Heart right ventricle (tissue), 16 donors: ENCODE data around the gene MAN2A1. TPM values are rescaled to one million over a fixed set of nuclear protein-coding genes. Genes with fewer than 3 reads are reported as not detected.
A peak's percentile ranks its signal among the peaks of the same experiment; 100 is the strongest.

Experiments used
- ATAC-seq, 8 donors: fragments of 200-7000 bp; cut with Tn5 transposase; one replicate each; pipeline ENCODE4 v1.9.1; 2020; ENCODE audit warnings: mild to moderate bottlenecking in 8 of 8, moderate library complexity in 8 of 8, moderate number of reproducible peaks in 1 of 8
- DNase-seq, 2 donors: peaks; one replicate each; pipeline ENCODE4 v3.0.0-alpha.2; 2020
- H3K27ac ChIP-seq, 10 donors: fragments of 200-600 bp; sonication (generic) in 2 of 10; one replicate each; pipeline versions ENCODE4 v1.5.0 to v1.8.0; 2020 to 2022; ENCODE audit warnings: mild to moderate bottlenecking in 3 of 10
- H3K27me3 ChIP-seq, 7 donors: fragments of 200-600 bp; one replicate each; pipeline ENCODE4 v1.8.0; 2021 to 2022; ENCODE audit warnings: mild to moderate bottlenecking in 2 of 7
- H3K36me3 ChIP-seq, 9 donors: fragments of 200-600 bp; sonication (generic) in 1 of 9; one replicate each; pipeline versions ENCODE4 v1.5.0 to v1.8.0; 2020 to 2022; ENCODE audit warnings: mild to moderate bottlenecking in 2 of 9
- H3K4me1 ChIP-seq, 9 donors: fragments of 200-600 bp; sonication (generic) in 1 of 9; one replicate each; pipeline versions ENCODE4 v1.5.0 to v1.8.0; 2020 to 2022; ENCODE audit warnings: mild to moderate bottlenecking in 4 of 9
- H3K4me3 ChIP-seq, 10 donors: fragments of 200-600 bp; sonication (generic) in 2 of 10; one replicate each; pipeline versions ENCODE4 v1.5.0 to v1.8.0; 2020 to 2022; ENCODE audit warnings: mild to moderate bottlenecking in 7 of 10, moderate library complexity in 2 of 10
- H3K9me3 ChIP-seq, 11 donors: fragments of 200-600 bp in 10 of 11; sonication (generic) in 2 of 11; one replicate each; pipeline versions ENCODE4 v1.5.0 to v1.8.0; 2013 to 2022; ENCODE audit warnings: mild to moderate bottlenecking in 2 of 11, control low read depth in 1 of 11, moderate library complexity in 1 of 11
- CTCF ChIP-seq, 9 donors: fragments of 200-600 bp; sonication (generic) in 2 of 9; IDR thresholded peaks; one replicate each; pipeline versions ENCODE4 v1.5.0 to v1.8.0; 2021 to 2022; ENCODE audit warnings: antibody characterized with exemption in 9 of 9, mild to moderate bottlenecking in 5 of 9, moderate library complexity in 1 of 9
- WGBS, 2 donors: extraction: QIAGEN DNeasy Blood & Tissue Kit; methylation state at CpG; one replicate each; pipeline ENCODE4 v1.1.7; 2013; ENCODE audit warnings: inconsistent platforms in 1 of 2; 5-methylcytosine and 5-hydroxymethylcytosine counted together
- intact Hi-C, 10 donors: fragments of 100-400 bp; cut with DNase I; formaldehyde crosslinking; loops; one replicate each; pipeline versions ENCODE4 v1.11.1 to v1.14.2; 2022
- polyA plus RNA-seq, 2 donors: library from polyadenylated mRNA; stranded (reverse); fragments of 200-250 nt; gene quantifications; one replicate each; pipeline ENCODE4 v1.2.3, GENCODE V29; 2013
- total RNA-seq, 10 donors: library from RNA; stranded (reverse); fragmentation: NEBNext Ultra II Directional in 3 of 10; extraction: Animal tissue kit (Norgen Biotek cat#: 25700) in 3 of 10; gene quantifications; one replicate each; pipeline versions ENCODE4 v1.2.1 to v1.2.4, GENCODE V29; 2021 to 2023
- donor health status: Arrhythmogenic right ventricular cardiomyopathy.
- donor health status: ischemic (EF 13 %, LVEDD 7.1; RV severe dilation, severe dysfunction).
- donor health status: healthy with polysubstance abuse.
- donor health status: DM: no; HTN: yes; CAD: no.
- donor health status: DM: no; HTN: no; CAD: no.
- donor health status: ischemic (EF 25% LVEDD 6.9; RV normal size, moderate dysfunction).
- donor health status: ischemic (EF 25% LVEDD 5.7; RV mildly dilated, moderate dysfunction).
- donor health status: healthy.
- donor health status: DM: yes; HTN: yes; CAD: no.
- donor health status: Ischemic cardiomyopathy.
- donor health status: ischemic (EF 35%, LVEDD 5.7; RV mildly dilated, moderate dysfunction).
- donor health status: nonischemic (EF 11% LVEDD 7.7; RV severe dilation, severe dysfunction).
- donor health status: DM: yes; HTN: yes; CAD: no.
- donor health status: PGD.
- donor health status: ischemic (EF 29% LVEDD 5.4; RV normal size, mild dysfunction).
- donor health status: nonischemic (EF 23%, LVEDD 6.1; RV moderate dilation, normal function).

The MAN2A1 gene
- total and polyA plus RNA-seq, 12 donors: 2.9 to 16.1 (median 6.5) TPM

GRCh38 chr5:109903061-109903460 is 213.3 kb downstream of the MAN2A1 start:
- Histone ChIP-seq H3K27ac (no peak overlapping the region), H3K4me3 (no peak overlapping the region), H3K27me3 (peaks cover 0 to 19% (median 8%) of the 10 kb centered on the region in 7 donors), H3K9me3 (no peaks in the 10 kb centered on the region), H3K4me1 (no peaks in the 10 kb centered on the region), H3K36me3 (no peaks in the 10 kb centered on the region)
- ATAC-seq (no peak), DNase-seq (no peak)
- no peak for TF ChIP-seq CTCF (IDR thresholded peaks at IDR 0.05)
- WGBS, 2 donors: 77 to 82% methylated on average over 2 of the region's 2 CpGs
- intact Hi-C loops: no loop called here

GRCh38 chr5:109905906-109906305 is 216.2 kb downstream of the MAN2A1 start:
- H3K4me3 ChIP-seq: no peak overlapping the region
- H3K36me3 ChIP-seq: no peaks in the 10 kb centered on the region
- TF ChIP-seq CTCF (IDR thresholded peaks at IDR 0.05): no peak
- intact Hi-C loops: no loop called here
- H3K27ac ChIP-seq: no peak overlapping the region
- H3K9me3 ChIP-seq: no peaks in the 10 kb centered on the region
- no peaks in the 10 kb centered on the region for H3K4me1 ChIP-seq
- WGBS, 2 donors: 83 to 88% methylated on average over 1 of the region's 1 CpG
- H3K27me3 ChIP-seq: peaks cover 0 to 19% (median 11%) of the 10 kb centered on the region in 7 donors
- DNase-seq: no peak
- no peak for ATAC-seq

GRCh38 chr5:109907189-109907588 is 217.5 kb downstream of the MAN2A1 start:
- DNase-seq: no peak
- Histone ChIP-seq H3K27ac (peak overlapping the region in 1 of 10 donors; percentile 41), H3K27me3 (peaks cover 0 to 21% (median 10%) of the 10 kb centered on the region in 7 donors), H3K36me3 (no peaks in the 10 kb centered on the region), H3K4me1 (peaks cover 0 to 2% (median 0%) of the 10 kb centered on the region in 9 donors), H3K4me3 (no peak overlapping the region), H3K9me3 (no peaks in the 10 kb centered on the region)
- 56 to 68% methylated on average over 3 of the region's 3 CpGs for WGBS, 2 donors
- TF ChIP-seq CTCF (IDR thresholded peaks at IDR 0.05): no peak
- peak in 5 of 8 donors; percentile 27 to 77 (median 49) for ATAC-seq
- intact Hi-C loops: no loop called here

- Histone ChIP-seq H3K36me3 (no peaks in the 10 kb centered on the region), H3K27me3 (peaks cover 0 to 21% (median 10%) of the 10 kb centered on the region in 7 donors), H3K4me3 (no peak overlapping the region), H3K9me3 (no peaks in the 10 kb centered on the region), H3K27ac (peak overlapping the region in 1 of 10 donors; percentile 41), H3K4me1 (peaks cover 0 to 4% (median 0%) of the 10 kb centered on the region in 9 donors)
- DNase-seq: no peak
- peak in 2 of 8 donors; percentile 51 to 58 for ATAC-seq
- TF ChIP-seq CTCF (IDR thresholded peaks at IDR 0.05): no peak
- intact Hi-C loops: no loop called here
- 80% methylated on average over 2 of the region's 2 CpGs for WGBS, 2 donors
Observed at GRCh38 chr5:109907731-109908130, 218.0 kb downstream of the MAN2A1 start.
